Measurements from ENCODE around the gene PRDM7. TPM values are rescaled to one million over a fixed set of nuclear protein-coding genes. Genes with fewer than 3 reads are reported as not detected.

The PRDM7 gene
- polyA plus RNA-seq, 1 donor from 2014 or later = not detected

GRCh38 chr16:90048347-90048722, 28.8 kb downstream of the PRDM7 start:
- no peak overlapping the region for H3K4me2 ChIP-seq (ENCODE audit: low read length)
- H3K27me3 ChIP-seq (ENCODE audit: insufficient read depth, low read depth, low read length) = no peaks in the 10 kb centered on the region
- no peak overlapping the region for H3K9ac ChIP-seq (ENCODE audit: low read length)
- H3K9me3 ChIP-seq (ENCODE audit: low read length) = no peaks in the 10 kb centered on the region
- H3K36me3 ChIP-seq (ENCODE audit: insufficient read depth, low read length) = no peaks in the 10 kb centered on the region
- no peaks in the 10 kb centered on the region for H4K20me1 ChIP-seq (ENCODE audit: insufficient read depth)
- H3F3A ChIP-seq (ENCODE audit: insufficient read depth, low read length, poor library complexity, severe bottlenecking) = no peaks in the 10 kb centered on the region
- no peaks in the 10 kb centered on the region for H3K79me2 ChIP-seq (replicated peaks; ENCODE audit: insufficient read depth, low read length)
- no peaks in the 10 kb centered on the region for H3K9me2 ChIP-seq (ENCODE audit: insufficient read depth, low read length)
- no peak overlapping the region for H3K4me3 ChIP-seq (ENCODE audit: low read length)
- TF ChIP-seq POLR2AphosphoS5 (IDR thresholded peaks at IDR 0.05) (no peak), EZH2 (IDR thresholded peaks at IDR 0.05; ENCODE audit: borderline replicate concordance, insufficient read depth, low read length, poor library complexity, severe bottlenecking) (no peak), TAF1 (IDR thresholded peaks at IDR 0.05; ENCODE audit: low read depth) (no peak), SMC3 (conservative IDR thresholded peaks at IDR 0.05; ENCODE audit: poor library complexity) (no peak), EP300 (conservative IDR thresholded peaks at IDR 0.05; ENCODE audit: poor library complexity, severe bottlenecking) (no peak), CTCF (IDR thresholded peaks at IDR 0.05; ENCODE audit: poor library complexity, severe bottlenecking) (no peak), RAD21 (conservative IDR thresholded peaks at IDR 0.05) (no peak), REST (IDR thresholded peaks at IDR 0.05; ENCODE audit: borderline replicate concordance) (no peak), MXI1 (conservative IDR thresholded peaks at IDR 0.05; ENCODE audit: poor library complexity, severe bottlenecking) (no peak)
- no peak overlapping the region for H2AFZ ChIP-seq (ENCODE audit: low read depth, low read length)
- H3K27ac ChIP-seq (ENCODE audit: low read length) = no peak overlapping the region

DNA sequence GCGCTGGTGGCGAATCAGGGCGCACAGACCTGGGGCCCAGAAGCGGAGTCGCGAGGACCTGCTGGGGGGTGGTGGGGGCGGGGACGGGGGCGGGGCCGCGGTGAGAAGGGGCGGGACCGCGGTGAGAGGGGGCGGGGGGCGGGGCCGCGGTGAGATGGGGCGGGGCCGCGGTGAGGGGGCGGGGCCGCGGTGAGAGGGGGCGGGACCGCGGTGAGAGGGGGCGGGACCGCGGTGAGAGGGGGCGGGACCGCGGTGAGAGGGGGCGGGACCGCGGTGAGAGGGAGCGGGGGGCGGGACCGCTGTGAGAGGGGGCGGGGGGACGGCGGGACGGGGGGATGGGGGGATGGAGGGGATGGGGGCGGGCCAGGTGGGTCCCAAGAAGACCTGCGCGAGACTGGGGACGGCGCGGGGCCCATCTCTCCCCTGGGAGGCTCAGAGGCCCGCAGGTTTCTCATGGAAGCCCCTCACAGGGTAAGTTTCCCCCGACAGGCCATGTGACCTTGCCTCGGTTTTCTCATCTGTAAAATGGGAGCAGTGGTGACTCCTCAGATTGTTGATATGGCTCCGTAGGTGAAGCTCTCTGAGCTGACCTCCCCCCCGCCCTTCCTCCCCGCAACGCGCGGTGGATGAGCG, 29.3 kb downstream of the PRDM7 start:
- Histone ChIP-seq H3K4me3 (ENCODE audit: low read length) (no peak overlapping the region), H2AFZ (ENCODE audit: low read depth, low read length) (no peak overlapping the region), H3K79me2 (replicated peaks; ENCODE audit: insufficient read depth, low read length) (no peaks in the 10 kb centered on the region), H3K27ac (ENCODE audit: low read length) (no peak overlapping the region), H3K9ac (ENCODE audit: low read length) (no peak overlapping the region), H3K36me3 (ENCODE audit: insufficient read depth, low read length) (no peaks in the 10 kb centered on the region), H4K20me1 (ENCODE audit: insufficient read depth) (no peaks in the 10 kb centered on the region), H3K9me2 (ENCODE audit: insufficient read depth, low read length) (no peaks in the 10 kb centered on the region), H3K4me2 (ENCODE audit: low read length) (no peak overlapping the region), H3K27me3 (ENCODE audit: insufficient read depth, low read depth, low read length) (no peaks in the 10 kb centered on the region), H3K9me3 (ENCODE audit: low read length) (no peaks in the 10 kb centered on the region), H3F3A (ENCODE audit: insufficient read depth, low read length, poor library complexity, severe bottlenecking) (no peaks in the 10 kb centered on the region)
- TF ChIP-seq RAD21 (conservative IDR thresholded peaks at IDR 0.05) (no peak), REST (IDR thresholded peaks at IDR 0.05; ENCODE audit: borderline replicate concordance) (no peak), CTCF (IDR thresholded peaks at IDR 0.05; ENCODE audit: poor library complexity, severe bottlenecking) (no peak), MXI1 (conservative IDR thresholded peaks at IDR 0.05; ENCODE audit: poor library complexity, severe bottlenecking) (no peak), POLR2AphosphoS5 (IDR thresholded peaks at IDR 0.05) (no peak), SMC3 (conservative IDR thresholded peaks at IDR 0.05; ENCODE audit: poor library complexity) (no peak), EZH2 (IDR thresholded peaks at IDR 0.05; ENCODE audit: borderline replicate concordance, insufficient read depth, low read length, poor library complexity, severe bottlenecking) (no peak), EP300 (conservative IDR thresholded peaks at IDR 0.05; ENCODE audit: poor library complexity, severe bottlenecking) (no peak)

Measured in neural cell (in vitro differentiated cells).